HG03571 (cell line): ENCODE results near the gene RNF103.
A peak's percentile ranks its signal among the peaks of the same experiment; 100 is the strongest.

Experiments
- ATAC-seq: cut with Tn5 transposase; IDR thresholded peaks from one replicate; pipeline ENCODE4 v1.9.1; 2021; ENCODE audit not compliant: unreplicated experiment

RNF103 gene

GRCh38 chr2:86570059-86570458 lies 53.6 kb downstream of the RNF103 start:
- ATAC-seq: no peak

GRCh38 chr2:86566821-86567190 lies 56.9 kb downstream of the RNF103 start:
- no peak for ATAC-seq

- no peak for ATAC-seq
Observed at GRCh38 chr2:86566158-86566820, 57.4 kb downstream of the RNF103 start.

GRCh38 chr2:86563650-86564061 lies 60.0 kb downstream of the RNF103 start:
- ATAC-seq: no peak

- peak; percentile 86 for ATAC-seq
Observed at GRCh38 chr2:86562922-86563649, 60.6 kb downstream of the RNF103 start, which contains the start of gene CHMP3. TSS of gene CHMP3 (minus strand) at chr2:86563443. CDS start at chr2:86563348, 95 bp downstream.

- no peak for ATAC-seq
Observed at GRCh38 chr2:86562485-86562921, 61.2 kb downstream of the RNF103 start.

GRCh38 chr2:86557836-86558235 lies 65.8 kb downstream of the RNF103 start:
- no peak for ATAC-seq

- ATAC-seq: no peak
Observed at GRCh38 chr2:86556508-86556907, 67.2 kb downstream of the RNF103 start.
